Measurements from ENCODE around the gene FMN1. TPM values are rescaled to one million over a fixed set of nuclear protein-coding genes. Genes with fewer than 3 reads are reported as not detected.

FMN1 gene
- total RNA-seq, 2 donors from 2014 or later = 13.7 to 17.1 TPM

- TF ChIP-seq POLR2A (IDR thresholded peaks at IDR 0.05) (no peak), CTCF (IDR thresholded peaks at IDR 0.05) (no peak)
- intact Hi-C loops (cut with DNase I) = no loop called here
- Histone ChIP-seq H3K36me3 (replicated peaks in 1 of 2; ENCODE audit: insufficient read depth in 1 of 2, low read depth in 2 of 2) (no peaks in the 10 kb centered on the region), H3K9me3 (no peaks in the 10 kb centered on the region), H3K27ac (no peak overlapping the region), H3K27me3 (no peaks in the 10 kb centered on the region), H3K4me3 (no peak overlapping the region), H3K4me1 (no peaks in the 10 kb centered on the region)
- 67 to 87% methylated on average over 3 of the region's 3 CpGs for WGBS, 2 donors
- ATAC-seq (no peak), DNase-seq (no peak)
Observed at GRCh38 chr15:32944431-32944830, 250.1 kb downstream of the FMN1 start.

GRCh38 chr15:32943711-32944110, 250.8 kb downstream of the FMN1 start:
- Histone ChIP-seq H3K36me3 (replicated peaks in 1 of 2; ENCODE audit: insufficient read depth in 1 of 2, low read depth in 2 of 2) (no peaks in the 10 kb centered on the region), H3K9me3 (no peaks in the 10 kb centered on the region), H3K4me3 (no peak overlapping the region), H3K27ac (no peak overlapping the region), H3K27me3 (no peaks in the 10 kb centered on the region), H3K4me1 (no peaks in the 10 kb centered on the region)
- ATAC-seq (no peak), DNase-seq (no peak)
- intact Hi-C loops (cut with DNase I) = no loop called here
- WGBS, 2 donors = 76 to 82% methylated on average over 3 of the region's 3 CpGs
- TF ChIP-seq POLR2A (IDR thresholded peaks at IDR 0.05) = no peak
- TF ChIP-seq CTCF (IDR thresholded peaks at IDR 0.05) = no peak

- Histone ChIP-seq H3K9me3 (no peaks in the 10 kb centered on the region), H3K4me3 (no peak overlapping the region), H3K4me1 (no peaks in the 10 kb centered on the region), H3K36me3 (replicated peaks in 1 of 2; ENCODE audit: insufficient read depth in 1 of 2, low read depth in 2 of 2) (no peaks in the 10 kb centered on the region), H3K27ac (no peak overlapping the region), H3K27me3 (no peaks in the 10 kb centered on the region)
- intact Hi-C loops (cut with DNase I) = no loop called here
- 46 to 60% methylated on average over 2 of the region's 2 CpGs for WGBS, 2 donors
- TF ChIP-seq POLR2A (IDR thresholded peaks at IDR 0.05) (no peak), CTCF (IDR thresholded peaks at IDR 0.05) (no peak)
- ATAC-seq (no peak), DNase-seq (no peak)
Observed at GRCh38 chr15:32942401-32942841, 252.1 kb downstream of the FMN1 start.

GRCh38 chr15:32941823-32942222, 252.7 kb downstream of the FMN1 start:
- no peak overlapping the region for H3K4me3 ChIP-seq
- DNase-seq = no peak
- H3K27me3 ChIP-seq = no peaks in the 10 kb centered on the region
- H3K9me3 ChIP-seq = no peaks in the 10 kb centered on the region
- ATAC-seq = no peak
- 73 to 78% methylated on average over 6 of the region's 6 CpGs for WGBS, 2 donors
- TF ChIP-seq POLR2A (IDR thresholded peaks at IDR 0.05) = no peak
- TF ChIP-seq CTCF (IDR thresholded peaks at IDR 0.05) = no peak
- H3K4me1 ChIP-seq = no peaks in the 10 kb centered on the region
- no peak overlapping the region for H3K27ac ChIP-seq
- intact Hi-C loops (cut with DNase I) = no loop called here
- no peaks in the 10 kb centered on the region for H3K36me3 ChIP-seq (replicated peaks in 1 of 2; ENCODE audit: insufficient read depth in 1 of 2, low read depth in 2 of 2)

GRCh38 chr15:32936976-32937375, 257.5 kb downstream of the FMN1 start:
- H3K9me3 ChIP-seq = no peaks in the 10 kb centered on the region
- no peak for ATAC-seq
- H3K36me3 ChIP-seq (replicated peaks in 1 of 2; ENCODE audit: insufficient read depth in 1 of 2, low read depth in 2 of 2) = no peaks in the 10 kb centered on the region
- no peaks in the 10 kb centered on the region for H3K4me1 ChIP-seq
- TF ChIP-seq POLR2A (IDR thresholded peaks at IDR 0.05) (no peak), CTCF (IDR thresholded peaks at IDR 0.05) (no peak)
- intact Hi-C loops (cut with DNase I) = no loop called here
- H3K27me3 ChIP-seq = no peaks in the 10 kb centered on the region
- WGBS, 2 donors = 80 to 83% methylated on average over 4 of the region's 4 CpGs
- no peak for DNase-seq
- no peak overlapping the region for H3K27ac ChIP-seq
- H3K4me3 ChIP-seq = no peak overlapping the region

All from body of pancreas (tissue), 4 donors.